T-cell (primary cell): Measurements from ENCODE around the gene PPP1R13B. TPM values are rescaled to one million over a fixed set of nuclear protein-coding genes. Genes with fewer than 3 reads are reported as not detected.

ENCODE experiments used
- ATAC-seq, 4 experiments: fragments of 200-7000 bp in 3 of 4; fragments of 150-1000 bp in 1 of 4; cut with Tn5 transposase; replicated peaks in 1 of 4; 1 replicate in 3 of 4; 2 replicates in 1 of 4; pipeline ENCODE4 v1.10.0; 2021; ENCODE audit warnings: moderate library complexity in 3 of 4, mild to moderate bottlenecking in 2 of 4, moderate number of reproducible peaks in 1 of 4
- CTCF ChIA-PET, 2 donors: fragments of 300-600 bp; sonication (Branson Sonifier 250); formaldehyde crosslinking; loops; one replicate each; lab custom pipeline; 2022; ENCODE audit warnings: antibody characterized with exemption in 2 of 2; lab: Charles Lee
- POLR2A ChIA-PET, 2 donors: fragments of 300-600 bp; sonication (Branson Sonifier 250); formaldehyde crosslinking; loops; one replicate each; lab custom pipeline; 2022; ENCODE audit warnings: antibody characterized with exemption in 2 of 2; lab: Charles Lee
- DNase-seq, 35 experiments: peaks; one replicate each; pipeline versions ENCODE4 v3.0.0 to v3.0.0-alpha.2; 2013 to 2023
- H3K27ac ChIP-seq: one replicate; pipeline ENCODE4 v1.5.1; 2013; ENCODE audit warnings: low read length
- H3K27me3 ChIP-seq, 2 experiments: replicated peaks in 1 of 2; 1 replicate in 1 of 2; 2 replicates in 1 of 2; pipeline versions ENCODE4 v1.6.1 to v1.7.0; 2013; ENCODE audit warnings: low read length in 1 of 2, mixed read lengths in 1 of 2; ENCODE audit not compliant: control insufficient read depth in 2 of 2, insufficient read depth in 2 of 2; ENCODE audit errors: extremely low read depth in 1 of 2
- H3K36me3 ChIP-seq, 2 donors: 1 replicate in 1 of 2; 2 replicates in 1 of 2; pipeline versions ENCODE4 v1.6.1 to v1.7.0; 2013; ENCODE audit warnings: low read length in 1 of 2; ENCODE audit not compliant: control insufficient read depth in 2 of 2, insufficient read depth in 1 of 2; ENCODE audit errors: extremely low read depth in 1 of 2
- H3K4me1 ChIP-seq, 2 experiments: 1 replicate in 1 of 2; 2 replicates in 1 of 2; pipeline versions ENCODE4 v1.6.1 to v1.7.0; 2013; ENCODE audit warnings: low read length in 2 of 2, mixed read lengths in 1 of 2; ENCODE audit not compliant: insufficient read depth in 2 of 2, control insufficient read depth in 1 of 2; ENCODE audit errors: extremely low read depth in 1 of 2
- H3K4me3 ChIP-seq, 2 donors: 1 replicate in 1 of 2; 2 replicates in 1 of 2; pipeline versions ENCODE4 v1.5.1 to v1.7.0; 2013; ENCODE audit warnings: mild to moderate bottlenecking in 2 of 2, low read length in 1 of 2, moderate library complexity in 1 of 2; ENCODE audit not compliant: control insufficient read depth in 1 of 2; ENCODE audit errors: extremely low read depth in 1 of 2
- H3K9me3 ChIP-seq: 2 replicates; pipeline ENCODE4 v1.7.0; 2013
- H3K27ac Mint-ChIP-seq, 2 donors: one replicate each; pipeline ENCODE4 v1.8.0; 2020 to 2021; ENCODE audit warnings: mild to moderate bottlenecking in 2 of 2, mixed read lengths in 2 of 2
- H3K27me3 Mint-ChIP-seq, 2 donors: one replicate each; pipeline ENCODE4 v1.8.0; 2021 to 2022; ENCODE audit warnings: mixed read lengths in 2 of 2
- H3K36me3 Mint-ChIP-seq: one replicate; pipeline ENCODE4 v1.8.0; 2021; ENCODE audit warnings: mixed read lengths
- H3K4me1 Mint-ChIP-seq, 3 donors: one replicate each; pipeline ENCODE4 v1.8.0; 2020 to 2022; ENCODE audit warnings: mixed read lengths in 3 of 3, mild to moderate bottlenecking in 1 of 3
- H3K4me3 Mint-ChIP-seq, 3 donors: one replicate each; pipeline ENCODE4 v1.8.0; 2020 to 2022; ENCODE audit warnings: mild to moderate bottlenecking in 3 of 3, mixed read lengths in 3 of 3, moderate library complexity in 3 of 3
- H3K9me3 Mint-ChIP-seq, 3 donors: one replicate each; pipeline ENCODE4 v1.8.0; 2020 to 2022; ENCODE audit warnings: mixed read lengths in 3 of 3
- WGBS: methylation state at CpG from one replicate; pipeline ENCODE4 v1.1.5; 2013; ENCODE audit warnings: missing lambda C conversion rate; ENCODE audit not compliant: insufficient coverage; 5-methylcytosine and 5-hydroxymethylcytosine counted together
- total RNA-seq, 35 experiments: library from RNA in 6 of 35; stranded (reverse) in 6 of 35; fragments of 120-200 nt in 1 of 35; gene quantifications; one replicate each; pipeline versions ENCODE4 v1.2.1 to v1.2.4 and lab custom pipeline; 2013 to 2026

Gene PPP1R13B
- total RNA-seq, 5 donors from 2014 or later (not counting 1 experiment from before 2014, with no cell fraction given), result 23.8 to 32.4 (median 29.9) TPM

- Histone ChIP-seq H3K36me3 (no peaks in the 10 kb centered on the region), H3K27ac (no peak overlapping the region), H3K27me3 (no peaks in the 10 kb centered on the region), H3K9me3 (no peaks in the 10 kb centered on the region), H3K4me1 (peaks cover 0 to 1% of the 10 kb centered on the region in 2 experiments), H3K4me3 (no peak overlapping the region)
- H3K27me3 Mint-ChIP-seq, result no peaks in the 10 kb centered on the region
- ATAC-seq, result no peak
- no peak overlapping the region for H3K27ac Mint-ChIP-seq
- H3K4me1 Mint-ChIP-seq, result peaks cover 17 to 24% (median 24%) of the 10 kb centered on the region in 3 donors
- H3K4me3 Mint-ChIP-seq, result no peak overlapping the region
- CTCF ChIA-PET, result interaction anchor here in 1 of 2 donors (1.1 to 1.2 kb wide), 2 partner anchors 9 to 15 kb away, joined by 3 to 7 read pairs; no protein-coding TSS in a partner anchor
- no peak for DNase-seq
- POLR2A ChIA-PET, result interaction anchor here (0.6 kb wide), 2 partner anchors 78 to 89 kb away, joined by 3 to 5 read pairs; no protein-coding TSS in a partner anchor
- no CpG with 5 or more reads among the region's 3 CpGs for WGBS
- no peaks in the 10 kb centered on the region for H3K9me3 Mint-ChIP-seq
- no peaks in the 10 kb centered on the region for H3K36me3 Mint-ChIP-seq
These were observed 22.3 kb downstream of the PPP1R13B start for GRCh38 chr14:103825101-103825500.

- Mint-ChIP-seq H3K9me3 (no peaks in the 10 kb centered on the region), H3K36me3 (no peaks in the 10 kb centered on the region), H3K27ac (peak overlapping the region in 1 of 2 donors; percentile 27), H3K4me1 (peaks cover 41 to 51% (median 47%) of the 10 kb centered on the region in 3 donors), H3K27me3 (no peaks in the 10 kb centered on the region), H3K4me3 (no peak overlapping the region)
- no peaks in the 10 kb centered on the region for H3K9me3 ChIP-seq
- H3K4me3 ChIP-seq, result no peak overlapping the region
- no peak overlapping the region for H3K27ac ChIP-seq
- H3K4me1 ChIP-seq, result peaks cover 2 to 5% of the 10 kb centered on the region in 2 experiments
- ChIA-PET POLR2A (interaction anchor here in 1 of 2 donors (0.7 kb wide), 1 partner anchor 9 kb away, joined by 3 read pairs; no protein-coding TSS in a partner anchor), CTCF (interaction anchor here in 1 of 2 donors (0.5 to 2.0 kb wide), 4 partner anchors 12 to 350 kb away, joined by 3 to 6 read pairs (median 4); no protein-coding TSS in a partner anchor)
- WGBS, result no CpG with 5 or more reads among the region's 1 CpG
- peaks cover 0 to 4% of the 10 kb centered on the region in 2 experiments for H3K27me3 ChIP-seq
- no peaks in the 10 kb centered on the region for H3K36me3 ChIP-seq
- no peak for ATAC-seq
- no peak for DNase-seq
These were observed 26.5 kb downstream of the PPP1R13B start for GRCh38 chr14:103820908-103821307.

GRCh38 chr14:103820382-103820781 is 27.0 kb downstream of the PPP1R13B start:
- H3K9me3 ChIP-seq, result no peaks in the 10 kb centered on the region
- ChIA-PET POLR2A (interaction anchor here in 1 of 2 donors (0.7 kb wide), 1 partner anchor 84 kb away, joined by 4 read pairs; no protein-coding TSS in a partner anchor), CTCF (interaction anchor here in 1 of 2 donors (0.5 to 2.0 kb wide), 4 partner anchors 12 to 349 kb away, joined by 3 to 6 read pairs (median 4); no protein-coding TSS in a partner anchor)
- peak overlapping the region; percentile 49 to 61 for H3K27ac Mint-ChIP-seq
- no peaks in the 10 kb centered on the region for H3K9me3 Mint-ChIP-seq
- H3K4me3 Mint-ChIP-seq, result no peak overlapping the region
- H3K4me3 ChIP-seq, result no peak overlapping the region
- H3K36me3 Mint-ChIP-seq, result no peaks in the 10 kb centered on the region
- H3K27me3 Mint-ChIP-seq, result no peaks in the 10 kb centered on the region
- no peaks in the 10 kb centered on the region for H3K36me3 ChIP-seq
- peaks cover 41 to 51% (median 47%) of the 10 kb centered on the region in 3 donors for H3K4me1 Mint-ChIP-seq
- peaks cover 0 to 4% of the 10 kb centered on the region in 2 experiments for H3K27me3 ChIP-seq
- ATAC-seq (no peak), DNase-seq (no peak)
- H3K27ac ChIP-seq, result no peak overlapping the region
- 56% methylated on average over 1 of the region's 2 CpGs for WGBS
- H3K4me1 ChIP-seq, result peaks cover 2 to 5% of the 10 kb centered on the region in 2 experiments

DNA sequence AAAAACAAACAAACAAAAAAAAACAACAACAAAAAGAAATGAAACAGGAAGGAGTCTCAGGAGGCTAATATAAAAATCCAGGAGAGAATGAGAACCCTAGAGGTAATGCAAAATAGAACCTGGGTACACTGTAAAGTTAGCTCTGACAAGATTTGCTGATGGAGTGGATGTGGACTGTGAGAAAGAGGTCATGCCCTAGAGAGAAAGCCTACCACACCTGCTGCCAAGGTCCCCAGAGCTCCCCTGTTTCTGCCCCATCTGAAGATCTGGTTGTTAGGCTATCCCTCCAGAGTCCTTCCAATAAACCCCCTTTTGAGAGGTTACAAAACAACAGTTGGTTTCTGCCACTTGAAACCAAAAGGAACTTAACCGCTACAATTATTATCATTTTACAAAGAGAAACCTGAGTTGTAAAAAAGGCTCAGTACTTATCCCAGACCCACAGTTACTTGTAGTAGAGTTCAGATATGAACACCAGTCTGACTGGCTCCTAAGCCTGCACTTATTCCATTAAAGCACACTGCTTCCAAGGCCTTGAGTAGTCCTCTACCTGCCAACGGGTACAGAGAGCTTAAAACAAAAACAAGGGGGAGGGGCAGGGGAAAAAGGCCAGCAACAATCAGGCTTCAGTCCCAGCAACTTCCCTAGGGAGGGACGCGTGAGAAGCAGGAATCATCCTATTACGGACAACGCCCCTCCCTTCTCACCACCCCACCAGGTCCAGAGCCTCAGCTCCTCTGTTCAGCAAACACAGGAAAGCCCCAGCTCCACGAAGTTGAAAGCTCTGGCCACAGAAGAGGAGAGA is 27.7 kb downstream of the PPP1R13B start:
- DNase-seq (no peak), ATAC-seq (peak in 1 of 4 experiments; percentile 15)
- H3K27me3 ChIP-seq, result peaks cover 0 to 4% of the 10 kb centered on the region in 2 experiments
- no peaks in the 10 kb centered on the region for H3K36me3 ChIP-seq
- peak overlapping the region; percentile 61 to 80 for H3K27ac Mint-ChIP-seq
- H3K36me3 Mint-ChIP-seq, result peaks cover 3% of the 10 kb centered on the region
- no CpG with 5 or more reads among the region's 7 CpGs for WGBS
- H3K27ac ChIP-seq, result peak overlapping the region; percentile 7
- H3K9me3 Mint-ChIP-seq, result no peaks in the 10 kb centered on the region
- H3K4me1 ChIP-seq, result peaks cover 2 to 5% of the 10 kb centered on the region in 2 experiments
- ChIA-PET CTCF (interaction anchor here in 1 of 2 donors (0.5 to 1.3 kb wide), 4 partner anchors 12 to 22 kb away, joined by 3 to 4 read pairs (median 4); no protein-coding TSS in a partner anchor), POLR2A (interaction anchor here (0.6 to 0.7 kb wide), 3 partner anchors 12 to 83 kb away, joined by 4 read pairs; no protein-coding TSS in a partner anchor)
- H3K4me3 Mint-ChIP-seq, result peak overlapping the region in 1 of 3 donors; percentile 26
- no peaks in the 10 kb centered on the region for H3K9me3 ChIP-seq
- H3K4me3 ChIP-seq, result no peak overlapping the region
- no peaks in the 10 kb centered on the region for H3K27me3 Mint-ChIP-seq
- H3K4me1 Mint-ChIP-seq, result peaks cover 41 to 51% (median 47%) of the 10 kb centered on the region in 3 donors

DNA sequence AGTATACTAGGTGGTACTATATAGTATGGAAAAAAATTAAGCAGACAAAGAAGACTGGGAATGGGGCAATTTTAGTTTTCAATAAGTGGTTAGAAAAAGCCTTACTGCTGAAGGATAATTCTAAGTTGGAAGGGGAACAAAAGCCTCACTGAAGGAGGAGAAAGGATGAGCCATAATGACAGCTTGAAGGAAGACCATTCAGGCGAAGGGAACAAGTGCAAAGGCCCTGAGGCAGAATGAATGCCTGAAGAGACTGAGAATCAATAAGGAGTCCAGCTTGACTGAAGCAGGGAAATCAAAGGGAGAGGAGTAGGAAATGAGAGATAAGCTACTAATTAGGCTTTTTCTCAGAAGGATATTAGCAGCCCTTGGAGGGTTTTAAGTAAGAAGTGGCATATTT is 28.5 kb downstream of the PPP1R13B start:
- no peak overlapping the region for H3K4me3 ChIP-seq
- H3K4me3 Mint-ChIP-seq, result no peak overlapping the region
- no peak overlapping the region for H3K27ac ChIP-seq
- H3K9me3 Mint-ChIP-seq, result no peaks in the 10 kb centered on the region
- ATAC-seq (no peak), DNase-seq (no peak)
- H3K9me3 ChIP-seq, result no peaks in the 10 kb centered on the region
- H3K27me3 ChIP-seq, result peaks cover 0 to 4% of the 10 kb centered on the region in 2 experiments
- H3K27ac Mint-ChIP-seq, result peak overlapping the region; percentile 61 to 80
- H3K36me3 ChIP-seq, result no peaks in the 10 kb centered on the region
- 100% methylated on average over 1 of the region's 1 CpG for WGBS
- peaks cover 2 to 5% of the 10 kb centered on the region in 2 experiments for H3K4me1 ChIP-seq
- peaks cover 3% of the 10 kb centered on the region for H3K36me3 Mint-ChIP-seq
- CTCF ChIA-PET, result interaction anchor here in 1 of 2 donors (0.8 to 1.3 kb wide), 2 partner anchors 11 to 15 kb away, joined by 3 to 4 read pairs; no protein-coding TSS in a partner anchor
- POLR2A ChIA-PET, result interaction anchor here in 1 of 2 donors (0.6 kb wide), 1 partner anchor 44 kb away, joined by 4 read pairs; no protein-coding TSS in a partner anchor
- peaks cover 41 to 51% (median 47%) of the 10 kb centered on the region in 3 donors for H3K4me1 Mint-ChIP-seq
- H3K27me3 Mint-ChIP-seq, result no peaks in the 10 kb centered on the region

- Mint-ChIP-seq H3K27me3 (no peaks in the 10 kb centered on the region), H3K27ac (peak overlapping the region in 1 of 2 donors; percentile 41), H3K4me1 (peaks cover 41 to 50% (median 46%) of the 10 kb centered on the region in 3 donors), H3K9me3 (no peaks in the 10 kb centered on the region), H3K36me3 (peaks cover 3% of the 10 kb centered on the region), H3K4me3 (no peak overlapping the region)
- peaks cover 0 to 4% of the 10 kb centered on the region in 2 experiments for H3K27me3 ChIP-seq
- no peak for DNase-seq
- H3K9me3 ChIP-seq, result no peaks in the 10 kb centered on the region
- ChIA-PET POLR2A (no interaction called here), CTCF (no interaction called here)
- 100% methylated on average over 3 of the region's 3 CpGs for WGBS
- H3K4me3 ChIP-seq, result no peak overlapping the region
- peaks cover 2 to 5% of the 10 kb centered on the region in 2 experiments for H3K4me1 ChIP-seq
- no peaks in the 10 kb centered on the region for H3K36me3 ChIP-seq
- ATAC-seq, result no peak
- H3K27ac ChIP-seq, result no peak overlapping the region
These were observed 29.0 kb downstream of the PPP1R13B start for GRCh38 chr14:103818422-103818821.
